ENCODE measurements around the gene FANCD2. TPM values are rescaled to one million over a fixed set of nuclear protein-coding genes. Genes with fewer than 3 reads are reported as not detected.
"Not testable (repeated sequence)": the region's sequence is repeated elsewhere in the genome, so short reads cannot be mapped to it uniquely, and the experiment has no call there.

The FANCD2 gene
- total RNA-seq, 1 donor from 2014 or later, result 67.9 TPM

- peaks cover 24% of the 10 kb centered on the region for H3K4me1 Mint-ChIP-seq
- no peak for TF ChIP-seq CTCF (conservative IDR thresholded peaks at IDR 0.05)
- no peaks in the 10 kb centered on the region for H3K9me3 Mint-ChIP-seq
- peaks cover 3% of the 10 kb centered on the region for H3K36me3 Mint-ChIP-seq (ENCODE audit: low read depth)
- no peaks in the 10 kb centered on the region for H3K27me3 Mint-ChIP-seq (ENCODE audit: low read depth)
- H3K4me3 Mint-ChIP-seq, result peak overlapping the region; percentile 95
- peak overlapping the region; percentile 96 for H3K27ac Mint-ChIP-seq (ENCODE audit: unreplicated experiment)
- DNase-seq (ENCODE audit: low read depth, low spot score), result no peak
Measured at GRCh38 chr3:10025205-10026083, 793 bp upstream of the FANCD2 start.

GRCh38 chr3:10041034-10041433 lies 14.8 kb downstream of the FANCD2 start:
- no peak overlapping the region for H3K4me3 Mint-ChIP-seq
- no peaks in the 10 kb centered on the region for H3K4me1 Mint-ChIP-seq
- peaks cover 8% of the 10 kb centered on the region for H3K36me3 Mint-ChIP-seq (ENCODE audit: low read depth)
- no peaks in the 10 kb centered on the region for H3K9me3 Mint-ChIP-seq
- no peak for DNase-seq (ENCODE audit: low read depth, low spot score)
- H3K27me3 Mint-ChIP-seq (ENCODE audit: low read depth), result no peaks in the 10 kb centered on the region
- no peak overlapping the region for H3K27ac Mint-ChIP-seq (ENCODE audit: unreplicated experiment)
- TF ChIP-seq CTCF (conservative IDR thresholded peaks at IDR 0.05), result no peak

DNA sequence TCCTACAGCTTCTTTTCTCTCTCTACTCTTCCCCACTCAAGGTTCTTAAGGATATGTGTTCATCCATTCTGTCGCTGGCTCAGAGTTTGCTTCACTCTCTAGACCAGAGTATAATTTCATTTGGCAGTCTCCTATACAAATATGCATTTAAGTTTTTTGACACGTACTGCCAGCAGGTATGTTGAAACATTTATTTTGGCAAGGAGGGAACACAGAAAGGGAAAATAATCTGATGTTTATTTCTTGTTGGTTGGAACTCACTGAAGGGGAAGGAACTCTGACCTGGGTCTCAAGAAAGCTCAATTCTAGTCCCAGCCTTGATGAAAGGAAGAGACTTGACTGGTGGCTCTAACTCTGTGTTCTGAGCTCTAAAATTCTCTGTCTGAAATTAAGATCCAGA lies 21.6 kb downstream of the FANCD2 start:
- no peak for DNase-seq (ENCODE audit: low read depth, low spot score)
- H3K4me3 Mint-ChIP-seq, result no peak overlapping the region
- no peaks in the 10 kb centered on the region for H3K9me3 Mint-ChIP-seq
- no peaks in the 10 kb centered on the region for H3K4me1 Mint-ChIP-seq
- H3K27me3 Mint-ChIP-seq (ENCODE audit: low read depth), result no peaks in the 10 kb centered on the region
- no peak for TF ChIP-seq CTCF (conservative IDR thresholded peaks at IDR 0.05)
- no peak overlapping the region for H3K27ac Mint-ChIP-seq (ENCODE audit: unreplicated experiment)
- peaks cover 25% of the 10 kb centered on the region for H3K36me3 Mint-ChIP-seq (ENCODE audit: low read depth)

- not testable (repeated sequence) for H3K9me3 Mint-ChIP-seq; H3K27me3 Mint-ChIP-seq (ENCODE audit: low read depth); DNase-seq (ENCODE audit: low read depth, low spot score); H3K27ac Mint-ChIP-seq (ENCODE audit: unreplicated experiment); H3K4me1 Mint-ChIP-seq; H3K4me3 Mint-ChIP-seq
- peaks cover 22% of the 10 kb centered on the region for H3K36me3 Mint-ChIP-seq (ENCODE audit: low read depth)
Measured at GRCh38 chr3:10053054-10053453, 26.8 kb downstream of the FANCD2 start.

GRCh38 chr3:10055097-10055496 lies 28.9 kb downstream of the FANCD2 start:
- Mint-ChIP-seq H3K27me3 (ENCODE audit: low read depth) (no peaks in the 10 kb centered on the region), H3K4me3 (no peak overlapping the region), H3K36me3 (ENCODE audit: low read depth) (peaks cover 18% of the 10 kb centered on the region), H3K27ac (ENCODE audit: unreplicated experiment) (no peak overlapping the region), H3K4me1 (no peaks in the 10 kb centered on the region), H3K9me3 (no peaks in the 10 kb centered on the region)
- no peak for TF ChIP-seq CTCF (conservative IDR thresholded peaks at IDR 0.05)
- DNase-seq (ENCODE audit: low read depth, low spot score), result no peak

GRCh38 chr3:10070077-10070476 lies 43.8 kb downstream of the FANCD2 start:
- DNase-seq (ENCODE audit: low read depth, low spot score); H3K9me3 Mint-ChIP-seq; H3K4me3 Mint-ChIP-seq; H3K4me1 Mint-ChIP-seq; H3K27me3 Mint-ChIP-seq (ENCODE audit: low read depth); H3K27ac Mint-ChIP-seq (ENCODE audit: unreplicated experiment): not testable (repeated sequence)
- peaks cover 35% of the 10 kb centered on the region for H3K36me3 Mint-ChIP-seq (ENCODE audit: low read depth)

Data from neural crest cell (in vitro differentiated cells).